Kidney (tissue), 14 donors: ENCODE results near the gene KRI1. TPM values are rescaled to one million over a fixed set of nuclear protein-coding genes. Genes with fewer than 3 reads are reported as not detected.
"Not testable (repeated sequence)": the region's sequence is repeated elsewhere in the genome, so short reads cannot be mapped to it uniquely, and the experiment has no call there.

Experiments
- DNase-seq, 5 donors: peaks; one replicate each; pipeline ENCODE4 v3.0.0-alpha.2; 2013 to 2020
- FAIRE-seq: peaks from 2 replicates; lab custom pipeline; 2012; peaks lifted over from hg19 to GRCh38; lab: Jason Lieb, UNC
- H3K27ac ChIP-seq, 2 donors: one replicate each; pipeline ENCODE4 v1.7.0; 2013; ENCODE audit warnings: low read depth in 2 of 2, low read length in 2 of 2, inconsistent platforms in 1 of 2
- H3K27me3 ChIP-seq: one replicate; pipeline ENCODE4 v1.7.1; 2013; ENCODE audit warnings: low read length, inconsistent platforms; ENCODE audit not compliant: control insufficient read depth, insufficient read depth
- H3K36me3 ChIP-seq, 3 donors: one replicate each; pipeline versions ENCODE4 v1.7.0 to v1.7.1; 2013; ENCODE audit warnings: low read length in 3 of 3, control low read depth in 1 of 3, inconsistent platforms in 1 of 3; ENCODE audit not compliant: insufficient read depth in 3 of 3, control insufficient read depth in 2 of 3
- H3K4me1 ChIP-seq, 3 donors: one replicate each; pipeline versions ENCODE4 v1.7.0 to v1.7.1; 2013; ENCODE audit warnings: low read length in 3 of 3, inconsistent platforms in 1 of 3, low read depth in 1 of 3; ENCODE audit not compliant: control insufficient read depth in 2 of 3, insufficient read depth in 2 of 3
- H3K4me3 ChIP-seq, 3 donors: one replicate each; pipeline versions ENCODE4 v1.7.0 to v1.8.1; 2013; ENCODE audit warnings: low read length in 3 of 3, control low read depth in 1 of 3, inconsistent platforms in 1 of 3
- H3K9ac ChIP-seq, 3 donors: one replicate each; pipeline versions ENCODE4 v1.7.0 to v1.7.1; 2013; ENCODE audit warnings: low read length in 3 of 3, control low read depth in 1 of 3, inconsistent platforms in 1 of 3
- H3K9me3 ChIP-seq, 3 donors: one replicate each; pipeline versions ENCODE4 v1.7.0 to v1.7.1; 2013; ENCODE audit warnings: low read length in 3 of 3, control low read depth in 1 of 3, inconsistent platforms in 1 of 3; ENCODE audit not compliant: control insufficient read depth in 2 of 3, insufficient read depth in 1 of 3
- intact Hi-C: fragments of 100-400 bp; cut with DNase I; formaldehyde crosslinking; loops from one replicate; pipeline ENCODE4 v1.11.1; 2022
- polyA plus RNA-seq: library from polyadenylated mRNA; stranded (reverse); fragments of 350-450 nt; fragmentation: Illumina TruSeq; extraction: RNeasy Lipid Tissue Mini Kit (QIAGEN cat#74804); gene quantifications from one replicate; pipeline ENCODE4 v1.2.3, GENCODE V29; 2014; ENCODE audit warnings: low read depth, low replicate concordance; ENCODE audit not compliant: insufficient read depth
- total RNA-seq: library from RNA; stranded (reverse); fragmentation: NEBNext Ultra II Directional; extraction: Animal tissue kit (Norgen Biotek cat#: 25700); gene quantifications from one replicate; pipeline ENCODE4 v1.2.1, GENCODE V29; 2021
- TF ChIP-seq, protein P1 (sequence below): IDR thresholded peaks from 3 replicates; pipeline ENCODE4 v1.5.1; 2012; ENCODE audit warnings: mild to moderate bottlenecking, moderate library complexity, borderline replicate concordance; ENCODE audit not compliant: insufficient read depth; ENCODE audit errors: extremely low read depth
- donor health status: control.
- donor health status: control.
- donor health status: control.
- donor health status: control.
- donor health status: control.
- donor health status: DM: yes; HTN: yes; CAD: no.
- donor health status: Normal renal cell carcinoma (clear cell type).

The KRI1 gene
- total and polyA plus RNA-seq, 2 donors from 2014 or later: 13.9 to 29.4 TPM

DNA sequence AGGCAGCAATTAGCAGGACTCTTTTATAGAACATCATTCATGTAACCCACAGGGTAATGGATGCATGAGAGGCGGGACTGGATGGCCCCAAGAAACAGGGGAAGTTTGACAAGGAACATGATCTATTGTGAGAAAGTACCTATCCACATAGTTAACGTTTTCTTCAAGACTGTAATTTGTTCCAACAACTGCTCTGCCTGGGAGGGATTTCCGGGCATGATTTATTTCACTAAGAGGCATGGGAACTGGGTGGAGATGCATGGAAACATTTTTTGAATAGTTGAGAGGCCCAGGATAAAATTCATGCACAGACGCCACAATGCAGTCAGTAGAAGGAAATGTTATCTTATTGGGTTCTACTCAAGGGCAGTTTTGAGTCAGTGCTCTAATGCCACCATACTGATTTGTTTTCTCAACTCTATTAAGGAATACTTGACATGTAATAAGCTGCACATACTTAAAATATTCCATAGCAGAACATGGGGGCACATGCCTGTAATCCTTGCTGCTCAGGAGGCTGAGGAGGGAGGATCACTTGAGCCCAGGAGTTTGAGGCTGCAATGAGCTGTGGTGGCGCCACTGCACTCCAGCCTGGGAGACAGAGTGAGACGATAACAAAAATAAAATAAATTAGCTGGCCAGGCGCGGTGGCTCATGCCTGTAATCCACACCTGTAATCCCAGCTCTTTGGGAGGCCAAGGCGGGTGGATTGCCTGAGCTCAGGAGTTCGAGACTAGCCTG lies 32.0 kb downstream of the KRI1 start:
- TF ChIP-seq, protein P1, sequence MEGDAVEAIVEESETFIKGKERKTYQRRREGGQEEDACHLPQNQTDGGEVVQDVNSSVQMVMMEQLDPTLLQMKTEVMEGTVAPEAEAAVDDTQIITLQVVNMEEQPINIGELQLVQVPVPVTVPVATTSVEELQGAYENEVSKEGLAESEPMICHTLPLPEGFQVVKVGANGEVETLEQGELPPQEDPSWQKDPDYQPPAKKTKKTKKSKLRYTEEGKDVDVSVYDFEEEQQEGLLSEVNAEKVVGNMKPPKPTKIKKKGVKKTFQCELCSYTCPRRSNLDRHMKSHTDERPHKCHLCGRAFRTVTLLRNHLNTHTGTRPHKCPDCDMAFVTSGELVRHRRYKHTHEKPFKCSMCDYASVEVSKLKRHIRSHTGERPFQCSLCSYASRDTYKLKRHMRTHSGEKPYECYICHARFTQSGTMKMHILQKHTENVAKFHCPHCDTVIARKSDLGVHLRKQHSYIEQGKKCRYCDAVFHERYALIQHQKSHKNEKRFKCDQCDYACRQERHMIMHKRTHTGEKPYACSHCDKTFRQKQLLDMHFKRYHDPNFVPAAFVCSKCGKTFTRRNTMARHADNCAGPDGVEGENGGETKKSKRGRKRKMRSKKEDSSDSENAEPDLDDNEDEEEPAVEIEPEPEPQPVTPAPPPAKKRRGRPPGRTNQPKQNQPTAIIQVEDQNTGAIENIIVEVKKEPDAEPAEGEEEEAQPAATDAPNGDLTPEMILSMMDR: no peak
- DNase-seq (peak in 2 of 5 donors; percentile 22 to 63), FAIRE-seq (no peak)
- Histone ChIP-seq H3K27ac (no peak overlapping the region), H3K4me3 (no peak overlapping the region), H3K4me1 (no peaks in the 10 kb centered on the region), H3K27me3 (peaks cover 2% of the 10 kb centered on the region), H3K9me3 (no peaks in the 10 kb centered on the region), H3K9ac (no peak overlapping the region), H3K36me3 (no peaks in the 10 kb centered on the region)
- intact Hi-C loops: no loop called here

DNA sequence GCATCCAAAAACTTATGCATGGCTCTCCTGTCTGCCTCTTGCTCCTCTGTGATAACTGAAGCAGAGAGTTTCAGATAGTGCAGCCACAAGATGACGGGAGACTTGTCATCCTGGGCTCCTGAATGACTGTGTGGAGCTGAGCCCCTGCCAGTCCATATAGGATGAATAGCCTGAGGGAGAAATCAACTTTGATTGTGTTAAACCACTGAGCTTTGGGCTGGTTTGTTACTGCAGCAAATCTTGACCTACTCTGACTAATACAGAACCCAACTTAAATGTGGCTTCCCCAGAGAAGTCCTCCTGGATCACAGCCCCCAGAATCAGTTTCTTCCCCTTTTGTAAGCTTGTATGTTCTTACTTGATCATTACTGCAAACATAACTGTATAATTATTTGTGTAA lies 33.4 kb downstream of the KRI1 start:
- Histone ChIP-seq H3K27me3 (peaks cover 2% of the 10 kb centered on the region), H3K27ac (no peak overlapping the region), H3K4me3 (no peak overlapping the region), H3K36me3 (no peaks in the 10 kb centered on the region), H3K9me3 (no peaks in the 10 kb centered on the region), H3K9ac (no peak overlapping the region), H3K4me1 (no peaks in the 10 kb centered on the region)
- TF ChIP-seq, protein P1: no peak
- DNase-seq (no peak), FAIRE-seq (no peak)
- intact Hi-C loops: no loop called here

DNA sequence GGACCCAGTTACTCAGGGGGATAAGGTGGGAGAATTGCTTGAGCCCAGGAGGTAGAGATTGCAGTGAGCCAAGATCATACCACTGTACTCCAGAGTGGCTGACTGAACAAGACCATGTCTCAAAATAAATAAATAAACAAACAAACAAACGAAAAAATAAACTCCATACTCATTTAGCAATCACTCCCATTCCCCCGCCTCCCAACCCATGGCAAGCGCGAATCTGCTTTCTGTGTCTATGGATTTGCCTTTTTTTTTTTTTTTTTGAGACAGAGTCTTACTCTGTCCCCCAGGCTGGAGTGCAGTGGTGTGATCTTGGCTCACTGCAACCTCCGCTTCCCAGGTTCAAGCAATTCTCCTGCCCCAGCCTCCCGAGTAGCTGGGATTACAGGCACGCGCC lies 38.9 kb downstream of the KRI1 start:
- H3K4me3 ChIP-seq, H3K27me3 ChIP-seq, FAIRE-seq, H3K9me3 ChIP-seq, H3K9ac ChIP-seq, H3K4me1 ChIP-seq, H3K36me3 ChIP-seq, intact Hi-C loops, DNase-seq, H3K27ac ChIP-seq: not testable (repeated sequence)

DNA sequence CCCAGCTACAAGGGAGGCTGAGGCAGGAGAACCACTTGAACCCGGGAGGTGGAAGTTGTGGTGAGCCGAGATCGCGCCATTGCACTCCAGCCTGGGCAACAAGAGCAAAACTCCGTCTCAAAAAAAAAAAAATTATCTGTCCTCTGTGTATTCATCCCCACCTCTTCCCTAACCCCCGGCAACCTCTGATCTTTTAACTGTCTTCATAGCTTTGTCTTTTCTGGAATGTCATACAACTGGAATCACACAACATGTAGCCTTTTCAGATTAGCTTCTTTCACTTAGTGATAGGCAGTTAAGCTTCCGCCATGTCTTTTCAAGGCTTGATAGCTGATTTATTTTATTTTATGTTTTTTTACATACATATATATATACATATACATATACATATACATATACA lies 40.2 kb downstream of the KRI1 start:
- Histone ChIP-seq H3K9me3 (no peaks in the 10 kb centered on the region), H3K4me3 (no peak overlapping the region), H3K36me3 (no peaks in the 10 kb centered on the region), H3K9ac (no peak overlapping the region), H3K27ac (no peak overlapping the region), H3K4me1 (no peaks in the 10 kb centered on the region), H3K27me3 (no peaks in the 10 kb centered on the region)
- intact Hi-C loops: no loop called here
- FAIRE-seq: no peak
- no peak for DNase-seq
- TF ChIP-seq, protein P1: no peak
